HL-60 (cell line): ENCODE results near the gene NSMF.

Experiments used
- DNase-seq, 2 experiments: peaks; one replicate each; pipeline ENCODE4 v3.0.0-alpha.2; 2010 to 2020; ENCODE audit warnings: low read depth in 1 of 2, low spot score in 1 of 2
- H3K27ac ChIP-seq: fragments of 250-450 bp; sonication (Bioruptor Pico); replicated peaks from 2 replicates; pipeline ENCODE4 v1.5.1; 2020; ENCODE audit warnings: mild to moderate bottlenecking, moderate library complexity
- H3K27me3 ChIP-seq: fragments of 250-450 bp; sonication (Bioruptor Pico); 2 replicates; pipeline ENCODE4 v1.5.1; 2021; ENCODE audit warnings: mild to moderate bottlenecking, moderate library complexity; ENCODE audit not compliant: insufficient read depth, poor library complexity, severe bottlenecking
- H3K4me3 ChIP-seq: replicated peaks from 2 replicates; pipeline ENCODE4 v1.5.1; 2011; ENCODE audit warnings: mild to moderate bottlenecking, control low read depth, low read length; ENCODE audit not compliant: insufficient read depth
- CTCF ChIP-seq: IDR thresholded peaks from one replicate; pipeline ENCODE4 v1.5.1; 2011; ENCODE audit warnings: low read length, control low read depth, inconsistent platforms; ENCODE audit not compliant: insufficient read depth
- GABPA ChIP-seq: IDR thresholded peaks from 2 replicates; pipeline ENCODE4 v1.6.1; 2012; ENCODE audit warnings: low read depth
- POLR2AphosphoS5 ChIP-seq: IDR thresholded peaks from 2 replicates; pipeline ENCODE4 v1.6.1; 2012; ENCODE audit warnings: low read depth
- REST ChIP-seq: IDR thresholded peaks from 2 replicates; pipeline ENCODE4 v1.6.1; 2012; ENCODE audit warnings: low read depth; ENCODE audit not compliant: insufficient replicate concordance
- SPI1 ChIP-seq: IDR thresholded peaks from 2 replicates; pipeline ENCODE4 v1.6.1; 2012; ENCODE audit warnings: low read depth, mild to moderate bottlenecking, borderline replicate concordance

The NSMF gene

GRCh38 chr9:137409515-137409914 is 49.6 kb downstream of the NSMF start:
- no peak for DNase-seq
- Histone ChIP-seq H3K4me3 (no peak overlapping the region), H3K27me3 (no peaks in the 10 kb centered on the region), H3K27ac (no peak overlapping the region)
- TF ChIP-seq CTCF = no peak
- TF ChIP-seq GABPA = no peak
- TF ChIP-seq REST = no peak
- TF ChIP-seq SPI1 = no peak
- TF ChIP-seq POLR2AphosphoS5 = no peak

DNA sequence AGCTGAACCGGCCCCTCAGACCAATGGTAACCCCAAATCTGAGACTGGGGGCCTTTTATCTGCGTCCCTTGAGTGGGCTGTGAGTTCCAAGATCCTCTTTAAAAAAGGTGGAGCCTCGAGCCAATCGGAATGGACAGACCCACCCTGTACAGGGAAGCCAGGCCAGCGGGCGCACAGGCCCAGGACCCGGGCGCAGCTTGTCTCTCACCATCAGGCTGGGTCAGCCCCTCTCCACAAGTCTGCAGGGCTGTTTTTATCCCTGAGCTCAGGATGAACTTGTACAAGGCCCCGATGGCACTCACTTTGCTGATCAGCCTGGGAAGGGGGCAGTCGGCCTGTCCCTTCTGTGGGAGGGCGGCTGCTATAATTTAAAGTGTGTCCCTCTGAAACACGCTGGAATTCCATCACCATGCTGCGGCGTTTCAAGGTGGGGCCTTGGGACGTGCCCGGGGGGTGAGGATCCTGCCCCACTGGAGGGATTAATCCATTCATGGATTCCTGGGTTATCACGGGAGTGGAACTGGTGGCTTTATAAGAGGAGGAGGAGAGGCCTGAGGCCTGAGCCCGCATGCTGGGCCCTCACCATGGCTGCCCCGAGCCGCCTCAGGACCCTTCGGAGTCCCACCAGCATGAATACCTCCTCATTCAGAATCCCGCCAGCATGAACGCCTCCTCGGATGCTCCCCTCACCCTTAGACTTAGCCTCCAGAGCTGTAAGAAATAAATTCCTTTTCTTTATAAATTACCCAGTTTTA is 50.3 kb downstream of the NSMF start:
- DNase-seq = no peak
- H3K27ac ChIP-seq = no peak overlapping the region
- no peaks in the 10 kb centered on the region for H3K27me3 ChIP-seq
- H3K4me3 ChIP-seq = no peak overlapping the region
- TF ChIP-seq SPI1 (no peak), POLR2AphosphoS5 (no peak), GABPA (no peak), REST (no peak), CTCF (no peak)

DNA sequence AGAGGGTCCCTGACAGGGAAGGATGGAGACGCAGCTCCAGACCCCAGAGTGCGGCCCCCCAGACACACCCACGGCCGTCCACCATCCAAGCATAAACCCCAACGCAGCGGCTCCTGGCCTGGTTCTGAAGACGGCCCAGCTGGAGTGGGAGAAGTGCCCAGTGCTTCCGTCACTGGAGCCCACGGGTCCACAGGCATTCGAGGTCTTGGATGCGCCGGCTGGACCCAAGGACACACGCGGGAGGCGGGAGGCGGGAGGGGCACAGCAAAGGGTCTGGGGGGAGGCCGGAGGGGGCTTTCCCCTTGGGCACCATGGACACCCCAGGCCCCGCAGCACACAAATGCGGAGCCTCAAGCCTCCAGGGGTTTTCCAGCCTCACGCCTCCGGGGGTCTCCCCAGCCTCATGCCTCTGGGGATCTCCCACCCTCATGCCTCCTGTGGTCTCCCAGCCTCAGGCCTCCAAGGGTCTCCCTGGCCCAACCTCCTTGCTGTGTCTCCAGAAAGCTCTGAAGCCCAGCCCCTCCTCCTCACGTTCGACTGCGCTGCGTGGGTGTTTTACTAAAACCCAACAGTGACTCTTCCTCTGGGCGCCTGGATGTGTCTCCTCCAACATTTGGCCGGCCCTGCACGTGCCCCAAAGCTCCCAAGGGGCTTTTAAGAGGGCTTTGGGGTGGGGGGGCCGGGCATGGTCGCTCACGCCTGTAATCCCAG is 51.4 kb downstream of the NSMF start:
- Histone ChIP-seq H3K4me3 (no peak overlapping the region), H3K27ac (no peak overlapping the region), H3K27me3 (no peaks in the 10 kb centered on the region)
- DNase-seq = no peak
- no peak for TF ChIP-seq SPI1
- no peak for TF ChIP-seq CTCF
- no peak for TF ChIP-seq POLR2AphosphoS5
- TF ChIP-seq GABPA = no peak
